B cell (primary cell): ENCODE data around the gene PRPF31. TPM values are rescaled to one million over a fixed set of nuclear protein-coding genes. Genes with fewer than 3 reads are reported as not detected.
A peak's percentile ranks its signal among the peaks of the same experiment; 100 is the strongest.

Source experiments
- ATAC-seq: fragments of 200-7000 bp; cut with Tn5 transposase; one replicate; pipeline ENCODE4 v1.10.0; 2021; ENCODE audit warnings: low read depth, mild to moderate bottlenecking, moderate number of reproducible peaks, moderate library complexity
- CTCF ChIA-PET: fragments of 350-600 bp; sonication (Branson Sonifier 250); formaldehyde crosslinking; loops from one replicate; lab custom pipeline; 2021; ENCODE audit warnings: antibody characterized with exemption, inconsistent platforms; lab: Charles Lee
- POLR2A ChIA-PET: fragments of 350-600 bp; sonication (Branson Sonifier 250); formaldehyde crosslinking; loops from one replicate; lab custom pipeline; 2021; ENCODE audit warnings: antibody characterized with exemption; lab: Charles Lee
- DNase-seq: peaks from one replicate; pipeline ENCODE4 v3.0.0; 2013
- H2AFZ ChIP-seq: 2 replicates; pipeline ENCODE4 v1.6.1; 2012; ENCODE audit warnings: mild to moderate bottlenecking, low read depth, low read length; ENCODE audit not compliant: insufficient read depth, poor library complexity, severe bottlenecking
- H3K27ac ChIP-seq, 2 donors: 1 replicate in 1 of 2; 2 replicates in 1 of 2; pipeline ENCODE4 v1.5.1; 2012 to 2013; ENCODE audit warnings: low read length in 2 of 2, mild to moderate bottlenecking in 2 of 2, moderate library complexity in 1 of 2
- H3K27me3 ChIP-seq, 4 experiments: fragments of 200-600 bp in 1 of 4; sonication (generic) in 1 of 4; replicated peaks in 1 of 4; 1 replicate in 2 of 4; 2 replicates in 2 of 4; pipeline versions ENCODE4 v1.6.1 to v1.7.0; 2013 to 2016; ENCODE audit warnings: low read length in 3 of 4, mild to moderate bottlenecking in 2 of 4, mixed read lengths in 1 of 4, moderate library complexity in 1 of 4; ENCODE audit not compliant: insufficient read depth in 4 of 4, control insufficient read depth in 3 of 4; ENCODE audit errors: control extremely low read depth in 1 of 4
- H3K36me3 ChIP-seq, 2 experiments: replicated peaks in 1 of 2; 1 replicate in 1 of 2; 2 replicates in 1 of 2; pipeline versions ENCODE4 v1.6.1 to v1.7.1; 2013; ENCODE audit warnings: low read length in 1 of 2; ENCODE audit not compliant: insufficient read depth in 2 of 2, control insufficient read depth in 1 of 2; ENCODE audit errors: control extremely low read depth in 1 of 2, extremely low read depth in 1 of 2
- H3K4me1 ChIP-seq, 2 donors: fragments of 200-600 bp in 1 of 2; sonication (generic) in 1 of 2; 1 replicate in 1 of 2; 2 replicates in 1 of 2; pipeline versions ENCODE4 v1.5.1 to v1.6.1; 2013 to 2017; ENCODE audit warnings: low read length in 2 of 2; ENCODE audit not compliant: control insufficient read depth in 2 of 2, insufficient read depth in 2 of 2
- H3K4me2 ChIP-seq: replicated peaks from 2 replicates; pipeline ENCODE3; 2012; ENCODE audit warnings: mild to moderate bottlenecking, low read depth, low read length; ENCODE audit not compliant: poor library complexity, severe bottlenecking
- H3K4me3 ChIP-seq, 5 experiments: fragments of 200-600 bp in 1 of 5; sonication (generic) in 1 of 5; 1 replicate in 3 of 5; 2 replicates in 2 of 5; pipeline versions ENCODE4 v1.5.1 to v1.7.0; 2011 to 2016; ENCODE audit warnings: low read length in 4 of 5, mild to moderate bottlenecking in 4 of 5, low read depth in 2 of 5, control low read depth in 1 of 5, moderate library complexity in 1 of 5; ENCODE audit not compliant: insufficient read depth in 1 of 5; ENCODE audit errors: control extremely low read depth in 1 of 5, extremely low read depth in 1 of 5
- H3K79me2 ChIP-seq: fragments of 200-600 bp; sonication (generic); one replicate; pipeline ENCODE4 v1.6.0; 2016; ENCODE audit warnings: low read length; ENCODE audit not compliant: control insufficient read depth, insufficient read depth
- H3K9ac ChIP-seq: fragments of 200-600 bp; sonication (generic); 2 replicates; pipeline ENCODE4 v1.6.1; 2017; ENCODE audit warnings: mild to moderate bottlenecking, low read length, moderate library complexity
- H3K9me3 ChIP-seq, 3 donors: one replicate each; pipeline versions ENCODE4 v1.6.1 to v1.7.1; 2013; ENCODE audit warnings: low read length in 2 of 3; ENCODE audit not compliant: control insufficient read depth in 2 of 3, insufficient read depth in 1 of 3; ENCODE audit errors: control extremely low read depth in 1 of 3
- H4K20me1 ChIP-seq: 2 replicates; pipeline ENCODE4 v1.6.0; 2012; ENCODE audit warnings: mild to moderate bottlenecking, low read length; ENCODE audit not compliant: insufficient read depth, control insufficient read depth, poor library complexity, severe bottlenecking
- H3K27ac Mint-ChIP-seq: one replicate; pipeline ENCODE4 v1.8.0; 2021; ENCODE audit warnings: mixed read lengths
- H3K27me3 Mint-ChIP-seq: one replicate; pipeline ENCODE4 v1.8.0; 2021; ENCODE audit warnings: mixed read lengths
- H3K4me1 Mint-ChIP-seq: one replicate; pipeline ENCODE4 v1.8.0; 2021; ENCODE audit warnings: mixed read lengths
- H3K4me3 Mint-ChIP-seq: one replicate; pipeline ENCODE4 v1.8.0; 2021; ENCODE audit warnings: mixed read lengths
- H3K9me3 Mint-ChIP-seq: one replicate; pipeline ENCODE4 v1.8.0; 2022; ENCODE audit warnings: mixed read lengths; ENCODE audit not compliant: insufficient read depth
- EZH2 ChIP-seq: IDR thresholded peaks from 2 replicates; pipeline ENCODE4 v1.6.1; 2012; ENCODE audit warnings: borderline replicate concordance, low read depth, mild to moderate bottlenecking, moderate library complexity, low read length; ENCODE audit not compliant: insufficient read depth, poor library complexity, severe bottlenecking
- WGBS: methylation state at CpG from one replicate; pipeline ENCODE4 v1.1.5; 2013; ENCODE audit warnings: missing lambda C conversion rate; ENCODE audit not compliant: insufficient coverage; 5-methylcytosine and 5-hydroxymethylcytosine counted together
- intact Hi-C: fragments of 100-400 bp; cut with micrococcal nuclease; formaldehyde crosslinking; loops from one replicate; pipeline ENCODE4 v1.10.0; 2022
- polyA plus RNA-seq: library from polyadenylated mRNA; depleted of rRNA; stranded (reverse); fragments of >200 nt; gene quantifications from 2 replicates; pipeline ENCODE4 v1.2.3, GENCODE V29; 2012
- total RNA-seq, 2 donors: library from RNA; stranded (reverse); fragments of 120-200 nt in 1 of 2; gene quantifications; 1 replicate in 1 of 2; 2 replicates in 1 of 2; pipeline versions ENCODE4 v1.2.3 to v1.2.4, GENCODE V29; 2013 to 2022
- TF ChIP-seq, protein P1 (sequence below): fragments of 200-600 bp; IDR thresholded peaks from one replicate; pipeline ENCODE4 v1.8.0; 2022; ENCODE audit warnings: antibody characterized with exemption, mild to moderate bottlenecking

PRPF31 gene
- total and polyA plus RNA-seq, 2 donors (not counting 1 experiment from before 2014, with no cell fraction given), result 61.2 to 66.2 TPM

DNA sequence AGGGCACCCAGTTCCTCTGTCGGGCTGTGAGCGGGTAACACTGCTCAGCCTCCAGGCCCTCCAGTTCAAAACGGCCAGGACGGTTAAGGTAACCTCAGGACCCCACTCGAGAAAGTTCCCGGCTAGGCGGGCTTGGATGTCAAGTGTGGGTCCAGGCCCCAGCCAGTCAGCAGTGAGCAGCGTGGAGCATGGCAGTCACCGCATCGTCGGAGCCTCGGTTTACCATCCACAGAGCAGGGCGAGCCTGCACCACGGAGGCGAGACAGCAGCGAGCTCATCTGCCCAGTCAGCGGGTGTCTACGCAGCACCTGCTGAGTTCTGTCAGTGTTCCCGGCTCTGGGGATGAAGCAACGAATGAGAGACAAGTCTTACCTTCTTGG lies 14.1 kb downstream of the PRPF31 start:
- no peak overlapping the region for H3K4me3 ChIP-seq
- H3K27ac ChIP-seq, result no peak overlapping the region
- intact Hi-C loops, result no loop called here
- no peak overlapping the region for H3K4me3 Mint-ChIP-seq
- H3K9me3 Mint-ChIP-seq, result no peaks in the 10 kb centered on the region
- H3K27me3 ChIP-seq, result peaks cover 0 to 5% (median under 1%) of the 10 kb centered on the region in 4 experiments
- no peak for TF ChIP-seq EZH2
- H3K4me1 ChIP-seq, result no peaks in the 10 kb centered on the region
- peaks cover 4% of the 10 kb centered on the region for H3K27me3 Mint-ChIP-seq
- WGBS, result 97% methylated on average over 20 of the region's 20 CpGs
- no peak overlapping the region for H2AFZ ChIP-seq
- H4K20me1 ChIP-seq, result no peaks in the 10 kb centered on the region
- H3K4me2 ChIP-seq, result no peak overlapping the region
- no peak for DNase-seq
- H3K36me3 ChIP-seq, result peaks cover 6 to 42% of the 10 kb centered on the region in 2 experiments
- no peak for ATAC-seq
- ChIA-PET CTCF (no interaction called here), POLR2A (no interaction called here)
- H3K4me1 Mint-ChIP-seq, result no peaks in the 10 kb centered on the region
- no peak overlapping the region for H3K27ac Mint-ChIP-seq
- H3K9me3 ChIP-seq, result no peaks in the 10 kb centered on the region
- H3K79me2 ChIP-seq, result no peaks in the 10 kb centered on the region
- H3K9ac ChIP-seq, result no peak overlapping the region

DNA sequence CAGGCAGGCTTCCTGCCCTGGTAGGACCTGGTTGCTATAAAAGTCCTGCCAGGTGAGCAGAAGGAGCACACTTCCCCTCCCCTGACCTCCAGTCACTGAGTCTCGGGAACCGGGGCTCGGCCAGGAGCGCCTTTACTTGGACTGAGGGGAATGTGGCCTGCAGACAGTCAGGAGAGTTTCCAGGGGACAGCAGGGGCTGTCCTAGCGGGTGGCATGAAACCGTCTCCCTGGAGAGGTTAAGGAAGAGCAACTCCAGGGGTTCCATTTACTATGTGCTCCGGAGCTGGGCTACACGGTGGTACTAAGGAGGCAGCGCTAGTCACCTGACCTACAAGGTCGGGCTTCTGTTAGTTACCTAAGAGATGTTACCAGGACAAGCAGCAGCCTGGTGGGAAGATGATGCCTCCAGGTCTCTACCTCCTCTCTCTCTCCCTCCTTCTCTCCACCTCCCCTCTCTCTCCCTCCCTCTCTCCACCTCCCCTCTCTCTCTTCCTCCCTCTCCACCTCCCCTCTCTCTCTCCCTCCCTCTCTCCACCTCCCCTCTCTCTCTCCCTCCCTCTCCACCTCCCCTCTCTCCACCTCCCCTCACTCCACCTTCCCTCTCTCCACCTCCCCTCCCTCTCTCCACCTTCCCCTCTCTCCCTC lies 17.9 kb downstream of the PRPF31 start:
- Mint-ChIP-seq H3K9me3 (no peaks in the 10 kb centered on the region), H3K4me1 (peaks cover 16% of the 10 kb centered on the region), H3K27ac (no peak overlapping the region), H3K27me3 (peaks cover 4% of the 10 kb centered on the region), H3K4me3 (no peak overlapping the region)
- TF ChIP-seq, protein P1, sequence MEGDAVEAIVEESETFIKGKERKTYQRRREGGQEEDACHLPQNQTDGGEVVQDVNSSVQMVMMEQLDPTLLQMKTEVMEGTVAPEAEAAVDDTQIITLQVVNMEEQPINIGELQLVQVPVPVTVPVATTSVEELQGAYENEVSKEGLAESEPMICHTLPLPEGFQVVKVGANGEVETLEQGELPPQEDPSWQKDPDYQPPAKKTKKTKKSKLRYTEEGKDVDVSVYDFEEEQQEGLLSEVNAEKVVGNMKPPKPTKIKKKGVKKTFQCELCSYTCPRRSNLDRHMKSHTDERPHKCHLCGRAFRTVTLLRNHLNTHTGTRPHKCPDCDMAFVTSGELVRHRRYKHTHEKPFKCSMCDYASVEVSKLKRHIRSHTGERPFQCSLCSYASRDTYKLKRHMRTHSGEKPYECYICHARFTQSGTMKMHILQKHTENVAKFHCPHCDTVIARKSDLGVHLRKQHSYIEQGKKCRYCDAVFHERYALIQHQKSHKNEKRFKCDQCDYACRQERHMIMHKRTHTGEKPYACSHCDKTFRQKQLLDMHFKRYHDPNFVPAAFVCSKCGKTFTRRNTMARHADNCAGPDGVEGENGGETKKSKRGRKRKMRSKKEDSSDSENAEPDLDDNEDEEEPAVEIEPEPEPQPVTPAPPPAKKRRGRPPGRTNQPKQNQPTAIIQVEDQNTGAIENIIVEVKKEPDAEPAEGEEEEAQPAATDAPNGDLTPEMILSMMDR, result no peak
- no peak for TF ChIP-seq EZH2
- intact Hi-C loops, result no loop called here
- DNase-seq (peak; percentile 74), ATAC-seq (no peak)
- Histone ChIP-seq H3K4me2 (no peak overlapping the region), H3K9ac (no peak overlapping the region), H4K20me1 (peaks cover 6% of the 10 kb centered on the region), H2AFZ (no peak overlapping the region), H3K27ac (no peak overlapping the region), H3K79me2 (peaks cover 9% of the 10 kb centered on the region), H3K4me1 (peaks cover 9 to 13% of the 10 kb centered on the region in 2 donors), H3K9me3 (no peaks in the 10 kb centered on the region), H3K27me3 (peaks cover 0 to 13% (median 2%) of the 10 kb centered on the region in 4 experiments), H3K36me3 (peaks cover 1 to 13% of the 10 kb centered on the region in 2 experiments), H3K4me3 (no peak overlapping the region)
- ChIA-PET POLR2A (no interaction called here), CTCF (no interaction called here)
- 78% methylated on average over 6 of the region's 10 CpGs for WGBS
